ENCODE data around the gene EYA2. TPM values are rescaled to one million over a fixed set of nuclear protein-coding genes. Genes with fewer than 3 reads are reported as not detected.

EYA2 gene
- polyA plus RNA-seq, 4 donors: 0.50 to 0.70 TPM; not detected in 2

DNA sequence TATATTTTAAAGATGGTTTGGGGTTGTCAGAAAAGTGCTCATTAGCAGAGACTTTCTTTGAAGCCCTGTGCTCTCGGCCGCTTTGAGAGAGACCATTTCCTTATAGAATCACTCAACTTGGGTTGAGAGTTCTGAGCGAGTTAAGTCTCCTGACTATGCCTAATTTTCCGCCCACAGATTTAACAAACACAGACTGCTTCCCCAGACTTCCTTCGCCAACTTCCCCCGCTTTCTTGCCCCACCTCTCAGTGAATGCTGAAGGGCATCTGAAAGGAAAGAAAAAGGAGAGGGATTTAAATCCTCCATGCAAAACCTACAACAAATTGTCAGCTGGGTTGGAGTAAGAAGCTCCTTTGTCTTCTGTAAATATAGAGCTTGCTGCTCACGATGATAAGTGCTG, 224.0 kb downstream of the EYA2 start:
- Histone ChIP-seq H3K4me3 (ENCODE audit: low read depth in 1 of 3, low read length in 3 of 3) (no peak overlapping the region), H3K9me3 (ENCODE audit: control insufficient read depth in 2 of 2, insufficient read depth in 1 of 2, low read depth in 1 of 2, low read length in 1 of 2) (no peaks in the 10 kb centered on the region), H3K36me3 (ENCODE audit: control insufficient read depth in 3 of 3, insufficient read depth in 2 of 3, low read depth in 1 of 3, low read length in 3 of 3) (no peaks in the 10 kb centered on the region), H3K4me1 (ENCODE audit: control insufficient read depth in 3 of 3, insufficient read depth in 2 of 3, low read depth in 1 of 3, low read length in 2 of 3) (no peaks in the 10 kb centered on the region), H3K27me3 (ENCODE audit: control insufficient read depth in 3 of 3, insufficient read depth in 3 of 3, low read length in 3 of 3) (peaks cover 0 to 2% (median 0%) of the 10 kb centered on the region in 3 donors), H3K27ac (ENCODE audit: low read depth in 1 of 3, low read length in 2 of 3) (no peak overlapping the region)
- 46 to 61% (median 56%) methylated on average over 7 of the region's 7 CpGs for WGBS, 3 donors
- DNase-seq: no peak
- FAIRE-seq: no peak

DNA sequence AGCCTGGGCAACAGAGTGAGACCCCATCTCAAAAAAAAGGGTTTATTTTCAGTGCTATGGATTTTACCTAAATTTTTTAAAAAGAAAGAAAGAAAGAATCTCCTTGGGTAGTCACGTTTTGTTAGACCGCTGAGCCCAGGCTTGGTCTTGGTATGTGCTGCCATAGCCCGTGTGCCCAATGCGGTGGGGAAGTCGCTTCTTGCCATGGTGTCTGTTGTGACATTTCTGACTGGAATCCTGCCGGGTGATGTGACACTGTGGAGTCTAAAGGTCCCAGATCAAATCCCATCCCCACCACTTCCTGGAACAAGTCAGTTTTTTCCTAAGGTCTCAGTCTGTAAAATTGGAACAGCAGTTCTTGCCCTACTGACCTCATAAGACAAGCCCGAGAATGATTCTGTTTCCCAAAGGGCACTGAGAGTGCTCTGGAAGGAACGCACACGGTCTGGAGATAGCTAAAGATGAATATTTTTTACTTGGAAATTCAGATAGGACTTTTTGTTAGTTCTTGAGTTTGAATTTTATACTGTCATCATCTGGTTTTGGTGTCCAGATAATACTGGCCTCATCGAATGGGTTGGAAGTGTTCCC, 225.8 kb downstream of the EYA2 start:
- no peak overlapping the region for H3K4me3 ChIP-seq (ENCODE audit: low read depth in 1 of 3, low read length in 3 of 3)
- FAIRE-seq (no peak), DNase-seq (no peak)
- 66 to 83% (median 78%) methylated on average over 10 of the region's 10 CpGs for WGBS, 3 donors
- no peaks in the 10 kb centered on the region for H3K36me3 ChIP-seq (ENCODE audit: control insufficient read depth in 3 of 3, insufficient read depth in 2 of 3, low read depth in 1 of 3, low read length in 3 of 3)
- H3K9me3 ChIP-seq (ENCODE audit: control insufficient read depth in 2 of 2, insufficient read depth in 1 of 2, low read depth in 1 of 2, low read length in 1 of 2): no peaks in the 10 kb centered on the region
- H3K27ac ChIP-seq (ENCODE audit: low read depth in 1 of 3, low read length in 2 of 3): no peak overlapping the region
- H3K4me1 ChIP-seq (ENCODE audit: control insufficient read depth in 3 of 3, insufficient read depth in 2 of 3, low read depth in 1 of 3, low read length in 2 of 3): no peaks in the 10 kb centered on the region
- peaks cover 0 to 2% (median 0%) of the 10 kb centered on the region in 3 donors for H3K27me3 ChIP-seq (ENCODE audit: control insufficient read depth in 3 of 3, insufficient read depth in 3 of 3, low read length in 3 of 3)

DNA sequence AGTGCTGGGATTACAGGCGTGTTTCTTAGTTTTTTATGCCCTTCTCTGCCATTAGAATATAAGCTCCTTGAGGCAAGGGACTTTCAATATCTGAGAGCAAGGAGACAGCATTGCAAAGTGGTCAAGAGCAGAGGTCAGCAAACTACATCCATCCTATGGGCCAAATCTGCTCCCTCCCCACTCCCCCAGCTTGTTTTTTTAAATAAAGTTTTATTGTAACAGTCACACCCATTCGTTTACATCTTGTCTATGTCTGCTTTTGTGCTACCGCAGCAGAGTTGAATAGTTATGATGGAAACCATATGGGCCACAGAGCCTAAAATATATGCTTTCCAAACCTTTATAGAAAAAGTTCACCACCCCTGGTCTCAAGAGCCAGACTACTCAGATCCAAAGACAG, 227.9 kb downstream of the EYA2 start:
- Histone ChIP-seq H3K4me1 (ENCODE audit: control insufficient read depth in 3 of 3, insufficient read depth in 2 of 3, low read depth in 1 of 3, low read length in 2 of 3) (no peaks in the 10 kb centered on the region), H3K27me3 (ENCODE audit: control insufficient read depth in 3 of 3, insufficient read depth in 3 of 3, low read length in 3 of 3) (peaks cover 0 to 2% (median 2%) of the 10 kb centered on the region in 3 donors), H3K36me3 (ENCODE audit: control insufficient read depth in 3 of 3, insufficient read depth in 2 of 3, low read depth in 1 of 3, low read length in 3 of 3) (no peaks in the 10 kb centered on the region), H3K4me3 (ENCODE audit: low read depth in 1 of 3, low read length in 3 of 3) (no peak overlapping the region), H3K9me3 (ENCODE audit: control insufficient read depth in 2 of 2, insufficient read depth in 1 of 2, low read depth in 1 of 2, low read length in 1 of 2) (no peaks in the 10 kb centered on the region), H3K27ac (ENCODE audit: low read depth in 1 of 3, low read length in 2 of 3) (no peak overlapping the region)
- WGBS, 3 donors: 66 to 79% (median 71%) methylated on average over 3 of the region's 3 CpGs
- no peak for FAIRE-seq
- DNase-seq: no peak

DNA sequence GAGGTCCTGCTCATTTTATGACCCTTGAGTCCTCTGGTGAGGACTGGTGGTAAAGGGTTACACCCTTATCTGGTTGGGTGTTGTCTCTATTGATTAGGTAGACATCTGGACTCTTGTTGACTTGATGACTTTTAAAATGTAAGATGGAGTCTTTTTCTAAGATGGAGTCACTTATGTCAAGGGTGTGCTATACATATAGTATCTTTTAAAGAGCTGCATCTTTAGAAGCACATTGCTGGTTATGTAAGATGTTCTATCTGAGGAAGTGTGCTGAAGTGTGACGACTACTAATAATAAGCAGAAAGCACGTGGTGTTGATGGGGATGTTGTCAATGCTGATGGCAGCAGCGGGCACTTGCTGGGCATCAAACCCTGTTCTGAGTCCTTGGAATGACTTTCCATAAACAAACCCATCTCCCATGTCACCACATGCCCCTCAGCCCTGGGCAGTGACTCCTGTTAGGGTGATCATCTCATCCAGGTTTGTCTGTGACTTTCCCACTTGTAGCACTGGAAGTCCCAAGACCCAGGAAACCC, 229.6 kb downstream of the EYA2 start:
- WGBS, 3 donors: 50 to 55% (median 54%) methylated on average over 3 of the region's 3 CpGs
- Histone ChIP-seq H3K27ac (ENCODE audit: low read depth in 1 of 3, low read length in 2 of 3) (peak overlapping the region in 1 of 3 donors; percentile 74), H3K9me3 (ENCODE audit: control insufficient read depth in 2 of 2, insufficient read depth in 1 of 2, low read depth in 1 of 2, low read length in 1 of 2) (no peaks in the 10 kb centered on the region)

DNA sequence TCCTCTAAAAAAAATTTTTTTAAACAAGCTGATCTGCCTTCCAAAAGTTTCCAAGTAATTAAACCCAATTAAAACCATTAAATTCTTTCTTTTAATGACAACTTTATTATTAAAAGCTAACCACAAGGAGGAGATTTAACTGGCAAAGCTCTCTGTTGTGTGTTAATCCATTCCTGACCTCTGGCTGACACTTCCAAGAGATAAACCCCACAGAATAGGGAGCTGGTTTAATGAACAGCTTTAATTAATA, 230.8 kb downstream of the EYA2 start:
- no peak overlapping the region for H3K4me3 ChIP-seq (ENCODE audit: low read depth in 1 of 3, low read length in 3 of 3)
- H3K9me3 ChIP-seq (ENCODE audit: control insufficient read depth in 2 of 2, insufficient read depth in 1 of 2, low read depth in 1 of 2, low read length in 1 of 2): no peaks in the 10 kb centered on the region
- peaks cover 0 to 6% (median 2%) of the 10 kb centered on the region in 3 donors for H3K27me3 ChIP-seq (ENCODE audit: control insufficient read depth in 3 of 3, insufficient read depth in 3 of 3, low read length in 3 of 3)
- no peak overlapping the region for H3K27ac ChIP-seq (ENCODE audit: low read depth in 1 of 3, low read length in 2 of 3)
- H3K4me1 ChIP-seq (ENCODE audit: control insufficient read depth in 3 of 3, insufficient read depth in 2 of 3, low read depth in 1 of 3, low read length in 2 of 3): no peaks in the 10 kb centered on the region
- H3K36me3 ChIP-seq (ENCODE audit: control insufficient read depth in 3 of 3, insufficient read depth in 2 of 3, low read depth in 1 of 3, low read length in 3 of 3): no peaks in the 10 kb centered on the region
- FAIRE-seq: no peak
- DNase-seq: no peak

More for the DNA sequence above, 229.6 kb downstream of the EYA2 start:
- DNase-seq: no peak
- no peak for FAIRE-seq
- Histone ChIP-seq H3K4me1 (ENCODE audit: control insufficient read depth in 3 of 3, insufficient read depth in 2 of 3, low read depth in 1 of 3, low read length in 2 of 3) (no peaks in the 10 kb centered on the region), H3K36me3 (ENCODE audit: control insufficient read depth in 3 of 3, insufficient read depth in 2 of 3, low read depth in 1 of 3, low read length in 3 of 3) (no peaks in the 10 kb centered on the region), H3K27me3 (ENCODE audit: control insufficient read depth in 3 of 3, insufficient read depth in 3 of 3, low read length in 3 of 3) (peaks cover 0 to 6% (median under 1%) of the 10 kb centered on the region in 3 donors), H3K4me3 (ENCODE audit: low read depth in 1 of 3, low read length in 3 of 3) (no peak overlapping the region)

DNA sequence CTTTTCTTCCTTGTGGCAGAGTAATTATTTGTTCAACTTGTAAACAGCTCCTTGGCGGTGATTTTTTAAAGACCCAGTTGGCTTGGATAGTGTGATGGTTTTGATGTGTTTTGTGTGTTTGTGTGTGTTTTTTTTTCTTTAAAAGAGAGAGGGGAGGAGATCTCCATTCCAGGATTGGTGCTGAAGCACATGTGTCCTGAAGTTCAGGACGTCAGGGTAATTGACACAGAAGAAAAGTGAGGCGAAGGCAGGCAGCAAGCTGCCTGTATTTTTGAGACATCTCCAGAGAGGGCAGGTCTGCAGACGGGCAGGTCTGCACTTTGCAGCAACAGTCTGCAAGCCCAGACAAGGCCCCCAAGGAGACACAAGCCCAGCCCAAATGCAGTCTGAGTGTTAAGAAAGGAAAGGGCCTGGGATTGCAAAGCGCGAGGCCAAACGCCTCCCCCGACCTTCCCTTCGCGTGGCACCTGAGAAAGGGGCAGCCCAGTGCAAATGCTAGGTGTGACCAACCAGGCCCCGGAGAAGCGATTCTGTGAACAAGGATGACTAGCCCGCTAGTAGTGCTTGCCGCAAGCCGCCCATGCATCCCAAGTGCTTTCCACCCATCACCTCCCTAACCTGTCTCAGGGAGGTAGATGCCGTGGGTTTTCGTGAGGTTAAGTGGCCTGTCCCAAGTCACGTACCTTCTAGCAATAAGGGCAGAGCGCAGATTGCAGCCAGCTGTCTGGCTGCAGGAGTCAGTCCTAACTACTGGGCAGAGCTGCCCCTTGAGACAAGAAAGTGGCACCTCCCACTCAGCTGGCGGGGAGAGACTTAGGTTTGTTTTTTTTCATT, 231.3 kb downstream of the EYA2 start:
- Histone ChIP-seq H3K9me3 (ENCODE audit: control insufficient read depth in 2 of 2, insufficient read depth in 1 of 2, low read depth in 1 of 2, low read length in 1 of 2) (no peaks in the 10 kb centered on the region), H3K4me3 (ENCODE audit: low read depth in 1 of 3, low read length in 3 of 3) (no peak overlapping the region), H3K27ac (ENCODE audit: low read depth in 1 of 3, low read length in 2 of 3) (no peak overlapping the region), H3K36me3 (ENCODE audit: control insufficient read depth in 3 of 3, insufficient read depth in 2 of 3, low read depth in 1 of 3, low read length in 3 of 3) (no peaks in the 10 kb centered on the region), H3K4me1 (ENCODE audit: control insufficient read depth in 3 of 3, insufficient read depth in 2 of 3, low read depth in 1 of 3, low read length in 2 of 3) (no peaks in the 10 kb centered on the region), H3K27me3 (ENCODE audit: control insufficient read depth in 3 of 3, insufficient read depth in 3 of 3, low read length in 3 of 3) (peaks cover 0 to 6% (median 2%) of the 10 kb centered on the region in 3 donors)
- no peak for FAIRE-seq
- 65 to 77% (median 69%) methylated on average over 20 of the region's 20 CpGs for WGBS, 3 donors
- DNase-seq: no peak

DNA sequence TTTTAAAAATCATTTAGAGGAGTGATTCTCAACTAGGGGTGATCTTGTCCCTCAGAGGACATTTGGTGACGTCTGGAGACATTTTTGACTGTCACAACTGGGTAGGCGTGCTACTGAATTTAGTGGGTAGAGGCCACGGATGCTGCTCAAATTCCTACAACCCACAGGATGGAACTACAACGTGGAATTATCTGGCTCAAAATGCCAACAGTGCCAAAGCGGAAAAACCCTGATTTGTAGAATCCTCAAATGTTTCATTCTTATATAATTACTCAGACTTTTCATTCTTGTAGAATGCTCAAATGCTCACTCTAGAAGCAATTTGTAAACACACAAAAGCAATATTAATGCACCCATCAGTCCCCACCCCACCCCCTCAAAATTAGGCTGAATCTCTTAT, 232.1 kb downstream of the EYA2 start:
- Histone ChIP-seq H3K27me3 (ENCODE audit: control insufficient read depth in 3 of 3, insufficient read depth in 3 of 3, low read length in 3 of 3) (peaks cover 0 to 6% (median 2%) of the 10 kb centered on the region in 3 donors), H3K9me3 (ENCODE audit: control insufficient read depth in 2 of 2, insufficient read depth in 1 of 2, low read depth in 1 of 2, low read length in 1 of 2) (no peaks in the 10 kb centered on the region), H3K36me3 (ENCODE audit: control insufficient read depth in 3 of 3, insufficient read depth in 2 of 3, low read depth in 1 of 3, low read length in 3 of 3) (no peaks in the 10 kb centered on the region), H3K27ac (ENCODE audit: low read depth in 1 of 3, low read length in 2 of 3) (no peak overlapping the region), H3K4me3 (ENCODE audit: low read depth in 1 of 3, low read length in 3 of 3) (no peak overlapping the region), H3K4me1 (ENCODE audit: control insufficient read depth in 3 of 3, insufficient read depth in 2 of 3, low read depth in 1 of 3, low read length in 2 of 3) (no peaks in the 10 kb centered on the region)
- no peak for FAIRE-seq
- 74 to 75% (median 75%) methylated on average over 5 of the region's 5 CpGs for WGBS, 3 donors
- no peak for DNase-seq

DNA sequence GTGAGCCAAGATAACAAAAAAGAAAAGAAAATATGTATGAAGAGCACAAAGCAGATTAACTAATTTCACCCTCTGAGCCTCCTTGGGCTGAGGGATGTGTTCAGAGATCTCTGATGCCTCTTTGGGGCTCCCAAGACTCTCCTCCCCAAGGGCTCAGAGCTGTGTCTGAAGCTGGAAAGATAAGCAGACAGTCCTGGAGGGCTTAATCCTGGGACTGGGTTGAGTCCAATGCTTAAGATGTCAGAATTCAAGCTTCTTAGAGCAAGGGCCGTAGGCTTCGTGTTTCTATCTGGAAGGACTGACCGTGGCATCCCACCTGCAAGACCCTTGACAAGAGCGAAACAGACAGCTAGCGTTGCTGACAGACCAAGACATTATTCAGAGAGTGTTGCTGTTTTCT, 232.9 kb downstream of the EYA2 start:
- peaks cover 0 to 6% (median 2%) of the 10 kb centered on the region in 3 donors for H3K27me3 ChIP-seq (ENCODE audit: control insufficient read depth in 3 of 3, insufficient read depth in 3 of 3, low read length in 3 of 3)
- DNase-seq (no peak), FAIRE-seq (no peak)
- no peak overlapping the region for H3K4me3 ChIP-seq (ENCODE audit: low read depth in 1 of 3, low read length in 3 of 3)
- H3K27ac ChIP-seq (ENCODE audit: low read depth in 1 of 3, low read length in 2 of 3): no peak overlapping the region
- no peaks in the 10 kb centered on the region for H3K4me1 ChIP-seq (ENCODE audit: control insufficient read depth in 3 of 3, insufficient read depth in 2 of 3, low read depth in 1 of 3, low read length in 2 of 3)
- H3K36me3 ChIP-seq (ENCODE audit: control insufficient read depth in 3 of 3, insufficient read depth in 2 of 3, low read depth in 1 of 3, low read length in 3 of 3): no peaks in the 10 kb centered on the region
- H3K9me3 ChIP-seq (ENCODE audit: control insufficient read depth in 2 of 2, insufficient read depth in 1 of 2, low read depth in 1 of 2, low read length in 1 of 2): no peaks in the 10 kb centered on the region
- 70 to 85% (median 78%) methylated on average over 5 of the region's 5 CpGs for WGBS, 3 donors

Measured in small intestine (tissue), 7 donors.